Measurements from ENCODE around the gene RIPPLY2. TPM values are rescaled to one million over a fixed set of nuclear protein-coding genes. Genes with fewer than 3 reads are reported as not detected.

Gene RIPPLY2
- total and polyA plus RNA-seq, 9 of the 15 experiments (the other 6 are each of a cell fraction or from before 2014, with no cell fraction given), result not detected

GRCh38 chr6:83879746-83880145 is 26.6 kb downstream of the RIPPLY2 start:
- intact Hi-C loops (cut with micrococcal nuclease), result loop anchor here (5.0 to 10.0 kb wide), 2 partner anchors 93 to 535 kb away; no protein-coding TSS in a partner anchor
- Histone ChIP-seq H3K27me3 (ENCODE audit: control insufficient read depth in 2 of 2, insufficient read depth in 2 of 2, low read length in 2 of 2) (no peaks in the 10 kb centered on the region), H3K9me3 (replicated peaks; ENCODE audit: control insufficient read depth, insufficient read depth, low read depth, low read length) (no peaks in the 10 kb centered on the region), H3K9ac (ENCODE audit: insufficient read depth in 1 of 2, low read depth in 2 of 2, low read length in 2 of 2) (no peak overlapping the region), H3K9me1 (ENCODE audit: control insufficient read depth, insufficient read depth, low read length) (no peaks in the 10 kb centered on the region), H4K20me1 (replicated peaks; ENCODE audit: control insufficient read depth, insufficient read depth, low read length) (no peaks in the 10 kb centered on the region), H3K4me1 (replicated peaks in 1 of 2; ENCODE audit: control insufficient read depth in 2 of 2, insufficient read depth in 2 of 2, low read length in 2 of 2) (no peaks in the 10 kb centered on the region), H3K27ac (ENCODE audit: extremely low read depth, low read depth, low read length) (no peak overlapping the region), H3K79me2 (ENCODE audit: control insufficient read depth, insufficient read depth, low read length) (peaks cover 7% of the 10 kb centered on the region), H3K4me3 (no peak overlapping the region), H3K4me2 (ENCODE audit: insufficient read depth, low read length) (no peak overlapping the region), H2AFZ (ENCODE audit: low read depth, low read length) (no peak overlapping the region), H3K36me3 (ENCODE audit: control insufficient read depth, insufficient read depth, low read length) (no peaks in the 10 kb centered on the region)
- no peak for TF ChIP-seq WHSC1 (IDR thresholded peaks at IDR 0.05; ENCODE audit: low read length)
- TF ChIP-seq TFAM (CRISPR knock-in tag; conservative IDR thresholded peaks at IDR 0.05), result no peak
- no peak for TF ChIP-seq ZNF217 (CRISPR knock-in tag; IDR thresholded peaks at IDR 0.05)
- TF ChIP-seq MTA3 (IDR thresholded peaks at IDR 0.05; ENCODE audit: borderline replicate concordance), result no peak
- TF ChIP-seq RBM15 (IDR thresholded peaks at IDR 0.05; ENCODE audit: insufficient read depth, low read length), result no peak
- TF ChIP-seq FOXK1 (CRISPR knock-in tag; IDR thresholded peaks at IDR 0.05; ENCODE audit: borderline replicate concordance), result no peak
- no peak for TF ChIP-seq MCM2 (IDR thresholded peaks at IDR 0.05; ENCODE audit: low read depth)
- no peak for TF ChIP-seq NR3C1 (CRISPR knock-in tag; IDR thresholded peaks at IDR 0.05)
- no peak for TF ChIP-seq FOXJ2 (tag; IDR thresholded peaks at IDR 0.05)
- TF ChIP-seq MED1 (CRISPR knock-in tag; IDR thresholded peaks at IDR 0.05; ENCODE audit: borderline replicate concordance), result no peak
- TF ChIP-seq MTA2 (IDR thresholded peaks at IDR 0.05; ENCODE audit: low read depth), result no peak
- ATAC-seq (no peak), FAIRE-seq (no peak), DNase-seq (ENCODE audit: extremely low read depth in 1 of 4, low spot score in 3 of 4) (no peak)
- 71% methylated on average over 4 of the region's 4 CpGs for WGBS (ENCODE audit: insufficient coverage, low coverage, missing lambda C conversion rate)
- CTCF ChIA-PET (ENCODE audit: low intra/inter-chr PET ratio), result no interaction called here
- POLR2A ChIA-PET, result interaction anchor here (0.6 kb wide), 1 partner anchor 883 kb away, joined by 3 read pairs; no protein-coding TSS in a partner anchor
- in situ Hi-C loops (cut with MboI), result loop anchor here (25.0 kb wide), 1 partner anchor 883 kb away; the partner anchor contains the start of gene TBX18
- BruUV-seq (replicated peaks), result no TSS peak
